Kidney (tissue), 14 donors: ENCODE data around the gene FRRS1L. TPM values are rescaled to one million over a fixed set of nuclear protein-coding genes. Genes with fewer than 3 reads are reported as not detected.

Experiments
- DNase-seq, 5 donors: peaks; one replicate each; pipeline ENCODE4 v3.0.0-alpha.2; 2013 to 2020
- FAIRE-seq: peaks from 2 replicates; lab custom pipeline; 2012; peaks lifted over from hg19 to GRCh38; lab: Jason Lieb, UNC
- H3K27ac ChIP-seq, 2 donors: one replicate each; pipeline ENCODE4 v1.7.0; 2013; ENCODE audit warnings: low read depth in 2 of 2, low read length in 2 of 2, inconsistent platforms in 1 of 2
- H3K27me3 ChIP-seq: one replicate; pipeline ENCODE4 v1.7.1; 2013; ENCODE audit warnings: low read length, inconsistent platforms; ENCODE audit not compliant: control insufficient read depth, insufficient read depth
- H3K36me3 ChIP-seq, 3 donors: one replicate each; pipeline versions ENCODE4 v1.7.0 to v1.7.1; 2013; ENCODE audit warnings: low read length in 3 of 3, control low read depth in 1 of 3, inconsistent platforms in 1 of 3; ENCODE audit not compliant: insufficient read depth in 3 of 3, control insufficient read depth in 2 of 3
- H3K4me1 ChIP-seq, 3 donors: one replicate each; pipeline versions ENCODE4 v1.7.0 to v1.7.1; 2013; ENCODE audit warnings: low read length in 3 of 3, inconsistent platforms in 1 of 3, low read depth in 1 of 3; ENCODE audit not compliant: control insufficient read depth in 2 of 3, insufficient read depth in 2 of 3
- H3K4me3 ChIP-seq, 3 donors: one replicate each; pipeline versions ENCODE4 v1.7.0 to v1.8.1; 2013; ENCODE audit warnings: low read length in 3 of 3, control low read depth in 1 of 3, inconsistent platforms in 1 of 3
- H3K9ac ChIP-seq, 3 donors: one replicate each; pipeline versions ENCODE4 v1.7.0 to v1.7.1; 2013; ENCODE audit warnings: low read length in 3 of 3, control low read depth in 1 of 3, inconsistent platforms in 1 of 3
- H3K9me3 ChIP-seq, 3 donors: one replicate each; pipeline versions ENCODE4 v1.7.0 to v1.7.1; 2013; ENCODE audit warnings: low read length in 3 of 3, control low read depth in 1 of 3, inconsistent platforms in 1 of 3; ENCODE audit not compliant: control insufficient read depth in 2 of 3, insufficient read depth in 1 of 3
- CTCF ChIP-seq: IDR thresholded peaks from 3 replicates; pipeline ENCODE4 v1.5.1; 2012; ENCODE audit warnings: mild to moderate bottlenecking, moderate library complexity, borderline replicate concordance; ENCODE audit not compliant: insufficient read depth; ENCODE audit errors: extremely low read depth
- intact Hi-C: fragments of 100-400 bp; cut with DNase I; formaldehyde crosslinking; loops from one replicate; pipeline ENCODE4 v1.11.1; 2022
- polyA plus RNA-seq: library from polyadenylated mRNA; stranded (reverse); fragments of 350-450 nt; fragmentation: Illumina TruSeq; extraction: RNeasy Lipid Tissue Mini Kit (QIAGEN cat#74804); gene quantifications from one replicate; pipeline ENCODE4 v1.2.3, GENCODE V29; 2014; ENCODE audit warnings: low read depth, low replicate concordance; ENCODE audit not compliant: insufficient read depth
- total RNA-seq: library from RNA; stranded (reverse); fragmentation: NEBNext Ultra II Directional; extraction: Animal tissue kit (Norgen Biotek cat#: 25700); gene quantifications from one replicate; pipeline ENCODE4 v1.2.1, GENCODE V29; 2021
- donor health status: control.
- donor health status: control.
- donor health status: control.
- donor health status: control.
- donor health status: control.
- donor health status: DM: yes; HTN: yes; CAD: no.
- donor health status: Normal renal cell carcinoma (clear cell type).

Gene FRRS1L
- total and polyA plus RNA-seq, 2 donors from 2014 or later = 0.06 TPM; not detected in 1

- Histone ChIP-seq H3K4me1 (no peaks in the 10 kb centered on the region), H3K27ac (no peak overlapping the region), H3K36me3 (no peaks in the 10 kb centered on the region), H3K9me3 (no peaks in the 10 kb centered on the region), H3K27me3 (no peaks in the 10 kb centered on the region), H3K4me3 (no peak overlapping the region), H3K9ac (no peak overlapping the region)
- TF ChIP-seq CTCF = no peak
- intact Hi-C loops = no loop called here
- FAIRE-seq = no peak
- no peak for DNase-seq
Observed at GRCh38 chr9:109145051-109145450, 22.0 kb downstream of the FRRS1L start.

GRCh38 chr9:109143881-109144562 is 23.0 kb downstream of the FRRS1L start:
- no peak for FAIRE-seq
- intact Hi-C loops = no loop called here
- Histone ChIP-seq H3K9ac (no peak overlapping the region), H3K36me3 (no peaks in the 10 kb centered on the region), H3K27me3 (no peaks in the 10 kb centered on the region), H3K4me3 (no peak overlapping the region), H3K4me1 (no peaks in the 10 kb centered on the region), H3K27ac (no peak overlapping the region), H3K9me3 (no peaks in the 10 kb centered on the region)
- DNase-seq = no peak
- no peak for TF ChIP-seq CTCF

- Histone ChIP-seq H3K9ac (no peak overlapping the region), H3K36me3 (no peaks in the 10 kb centered on the region), H3K4me1 (no peaks in the 10 kb centered on the region), H3K4me3 (no peak overlapping the region), H3K27me3 (no peaks in the 10 kb centered on the region), H3K9me3 (no peaks in the 10 kb centered on the region), H3K27ac (no peak overlapping the region)
- TF ChIP-seq CTCF = no peak
- no peak for DNase-seq
- intact Hi-C loops = no loop called here
- no peak for FAIRE-seq
Observed at GRCh38 chr9:109141375-109141774, 25.7 kb downstream of the FRRS1L start.

- no peaks in the 10 kb centered on the region for H3K4me1 ChIP-seq
- H3K4me3 ChIP-seq = no peak overlapping the region
- FAIRE-seq (no peak), DNase-seq (no peak)
- no peak overlapping the region for H3K9ac ChIP-seq
- TF ChIP-seq CTCF = no peak
- no peaks in the 10 kb centered on the region for H3K9me3 ChIP-seq
- H3K27me3 ChIP-seq = no peaks in the 10 kb centered on the region
- no peak overlapping the region for H3K27ac ChIP-seq
- H3K36me3 ChIP-seq = no peaks in the 10 kb centered on the region
- intact Hi-C loops = no loop called here
Observed at GRCh38 chr9:109139851-109140250, 27.2 kb downstream of the FRRS1L start.
